ENCODE measurements around the gene ENPEP. TPM values are rescaled to one million over a fixed set of nuclear protein-coding genes. Genes with fewer than 3 reads are reported as not detected.

Gene ENPEP
- total and polyA plus RNA-seq, 8 donors = 0.19 to 11.9 (median 0.45) TPM; not detected in 1

GRCh38 chr4:110533590-110533910 is 57.6 kb downstream of the ENPEP start:
- no peak for TF ChIP-seq EP300 (IDR thresholded peaks at IDR 0.05)
- no peak for TF ChIP-seq CTCF (IDR thresholded peaks at IDR 0.05)
- no peak for TF ChIP-seq POLR2A (IDR thresholded peaks at IDR 0.05)
- TF ChIP-seq POLR2AphosphoS5 (IDR thresholded peaks at IDR 0.05) = no peak
- H3K36me3 ChIP-seq = no peaks in the 10 kb centered on the region
- H3K27me3 ChIP-seq = peaks cover 0 to 5% (median 0%) of the 10 kb centered on the region in 3 donors
- H3K4me1 ChIP-seq = peaks cover 0 to 8% (median 2%) of the 10 kb centered on the region in 4 donors
- peaks cover 0 to 13% (median 11%) of the 10 kb centered on the region in 4 donors for H3K9me3 ChIP-seq
- intact Hi-C loops (cut with DNase I; ENCODE audit: low total_unique reads) = no loop called here
- H3K27ac ChIP-seq = no peak overlapping the region
- no peak for DNase-seq
- H3K4me3 ChIP-seq = no peak overlapping the region
- 23 to 48% (median 34%) methylated on average over 2 of the region's 2 CpGs for WGBS, 5 donors

GRCh38 chr4:110533940-110534339 is 58.0 kb downstream of the ENPEP start:
- WGBS, 5 donors = 27 to 43% (median 38%) methylated on average over 3 of the region's 3 CpGs
- Histone ChIP-seq H3K4me1 (peaks cover 0 to 8% (median 2%) of the 10 kb centered on the region in 4 donors), H3K36me3 (no peaks in the 10 kb centered on the region), H3K9me3 (peaks cover 0 to 13% (median 11%) of the 10 kb centered on the region in 4 donors), H3K4me3 (no peak overlapping the region), H3K27ac (no peak overlapping the region), H3K27me3 (peaks cover 0 to 5% (median 0%) of the 10 kb centered on the region in 3 donors)
- TF ChIP-seq POLR2A (IDR thresholded peaks at IDR 0.05) (no peak), EP300 (IDR thresholded peaks at IDR 0.05) (no peak), CTCF (IDR thresholded peaks at IDR 0.05) (no peak), POLR2AphosphoS5 (IDR thresholded peaks at IDR 0.05) (no peak)
- intact Hi-C loops (cut with DNase I; ENCODE audit: low total_unique reads) = no loop called here
- peak in 1 of 2 donors; percentile 23 for DNase-seq

GRCh38 chr4:110540581-110540980 is 64.6 kb downstream of the ENPEP start:
- Histone ChIP-seq H3K9me3 (peaks cover 0 to 13% (median 11%) of the 10 kb centered on the region in 4 donors), H3K27ac (no peak overlapping the region), H3K36me3 (no peaks in the 10 kb centered on the region), H3K27me3 (no peaks in the 10 kb centered on the region), H3K4me1 (peaks cover 0 to 7% (median 0%) of the 10 kb centered on the region in 4 donors), H3K4me3 (no peak overlapping the region)
- TF ChIP-seq CTCF (IDR thresholded peaks at IDR 0.05) = no peak
- no peak for TF ChIP-seq EP300 (IDR thresholded peaks at IDR 0.05)
- no peak for TF ChIP-seq POLR2AphosphoS5 (IDR thresholded peaks at IDR 0.05)
- TF ChIP-seq POLR2A (IDR thresholded peaks at IDR 0.05) = no peak
- intact Hi-C loops (cut with DNase I; ENCODE audit: low total_unique reads) = no loop called here
- 41 to 57% (median 56%) methylated on average over 3 of the region's 3 CpGs for WGBS, 5 donors
- DNase-seq = peak in 1 of 2 donors; percentile 10

- no peak overlapping the region for H3K4me3 ChIP-seq
- no peak for TF ChIP-seq POLR2AphosphoS5 (IDR thresholded peaks at IDR 0.05)
- TF ChIP-seq CTCF (IDR thresholded peaks at IDR 0.05) = no peak
- TF ChIP-seq POLR2A (IDR thresholded peaks at IDR 0.05) = no peak
- no peak for TF ChIP-seq EP300 (IDR thresholded peaks at IDR 0.05)
Measured at GRCh38 chr4:110540982-110541451, 65.1 kb downstream of the ENPEP start.

More at GRCh38 chr4:110540982-110541451, 65.1 kb downstream of the ENPEP start:
- peak in 1 of 2 donors; percentile 7 for DNase-seq
- intact Hi-C loops (cut with DNase I; ENCODE audit: low total_unique reads) = no loop called here
- WGBS, 5 donors = 62 to 80% (median 74%) methylated on average over 1 of the region's 1 CpG
- Histone ChIP-seq H3K27ac (no peak overlapping the region), H3K36me3 (no peaks in the 10 kb centered on the region), H3K4me1 (peaks cover 0 to 7% (median 0%) of the 10 kb centered on the region in 4 donors), H3K9me3 (peaks cover 0 to 13% (median 11%) of the 10 kb centered on the region in 4 donors), H3K27me3 (no peaks in the 10 kb centered on the region)

Data from stomach (tissue), 9 donors.